Inflammatory macrophage treated with lipopolysaccharide for 1 hour (primary cell): ENCODE measurements around the gene CSRP1.

Source experiments
- DNase-seq, 2 donors: peaks; one replicate each; pipeline ENCODE4 v3.0.0-alpha.2; 2020 to 2022

CSRP1 gene

GRCh38 chr1:201511941-201512539 lies 5.1 kb upstream of the CSRP1 start:
- peak; percentile 58 to 65 for DNase-seq

GRCh38 chr1:201511396-201511940 lies 4.5 kb upstream of the CSRP1 start:
- DNase-seq = no peak

- no peak for DNase-seq
These were observed 3.8 kb upstream of the CSRP1 start for GRCh38 chr1:201510734-201511133.

GRCh38 chr1:201509601-201510374 lies 2.9 kb upstream of the CSRP1 start:
- no peak for DNase-seq

- DNase-seq = no peak
These were observed 1.9 kb upstream of the CSRP1 start for GRCh38 chr1:201508809-201509208.

- DNase-seq = no peak
These were observed 395 bp upstream of the CSRP1 start for GRCh38 chr1:201507360-201507675.

GRCh38 chr1:201506092-201506491 lies 831 bp downstream of the CSRP1 start:
- DNase-seq = no peak

GRCh38 chr1:201505503-201505890 lies 1.4 kb downstream of the CSRP1 start:
- peak; percentile 30 to 42 for DNase-seq

- DNase-seq = no peak
These were observed 2.0 kb downstream of the CSRP1 start for GRCh38 chr1:201504799-201505502.

- no peak for DNase-seq
These were observed 2.7 kb downstream of the CSRP1 start for GRCh38 chr1:201504179-201504631.

- peak in 1 of 2 donors; percentile 34 for DNase-seq
These were observed 3.3 kb downstream of the CSRP1 start for GRCh38 chr1:201503397-201504176.

GRCh38 chr1:201502511-201502857 lies 4.4 kb downstream of the CSRP1 start:
- no peak for DNase-seq

GRCh38 chr1:201501812-201502510 lies 5.0 kb downstream of the CSRP1 start:
- no peak for DNase-seq

GRCh38 chr1:201501144-201501543 lies 5.8 kb downstream of the CSRP1 start:
- DNase-seq = no peak

GRCh38 chr1:201500670-201501120 lies 6.2 kb downstream of the CSRP1 start:
- DNase-seq = no peak

GRCh38 chr1:201499795-201500669 lies 6.9 kb downstream of the CSRP1 start:
- DNase-seq = no peak

GRCh38 chr1:201499191-201499590 lies 7.7 kb downstream of the CSRP1 start:
- no peak for DNase-seq

GRCh38 chr1:201498621-201499020 lies 8.3 kb downstream of the CSRP1 start:
- DNase-seq = no peak

- DNase-seq = no peak
These were observed 8.9 kb downstream of the CSRP1 start for GRCh38 chr1:201497935-201498509.

- no peak for DNase-seq
These were observed 10.6 kb downstream of the CSRP1 start for GRCh38 chr1:201496296-201496690.
